Muscle of leg (tissue), 11 donors: ENCODE results near the gene TMEM94. TPM values are rescaled to one million over a fixed set of nuclear protein-coding genes. Genes with fewer than 3 reads are reported as not detected.
A peak's percentile ranks its signal among the peaks of the same experiment; 100 is the strongest.
"Not testable (repeated sequence)": the region's sequence is repeated elsewhere in the genome, so short reads cannot be mapped to it uniquely, and the experiment has no call there.

Source experiments
- DNase-seq: peaks from one replicate; pipeline ENCODE4 v3.0.0; 2013
- H3K27ac ChIP-seq: one replicate; pipeline ENCODE4 v1.5.1; 2013; ENCODE audit warnings: mild to moderate bottlenecking, low read length, control low read depth
- H3K27me3 ChIP-seq: one replicate; pipeline ENCODE4 v1.6.1; 2013; ENCODE audit warnings: low read length; ENCODE audit not compliant: control insufficient read depth, insufficient read depth
- H3K36me3 ChIP-seq: one replicate; pipeline ENCODE4 v1.6.1; 2013; ENCODE audit warnings: low read length; ENCODE audit not compliant: control insufficient read depth, insufficient read depth
- H3K4me1 ChIP-seq: one replicate; pipeline ENCODE4 v1.6.1; 2013; ENCODE audit warnings: low read length; ENCODE audit not compliant: control insufficient read depth, insufficient read depth
- H3K4me3 ChIP-seq: one replicate; pipeline ENCODE4 v1.5.1; 2013; ENCODE audit warnings: low read length, control low read depth
- H3K9me3 ChIP-seq: replicated peaks from 2 replicates; pipeline ENCODE4 v1.6.1; 2013; ENCODE audit warnings: low read depth, low read length; ENCODE audit not compliant: control insufficient read depth
- WGBS: methylation state at CpG from one replicate; pipeline ENCODE4 v1.1.5; 2013; ENCODE audit warnings: missing lambda C conversion rate; ENCODE audit not compliant: insufficient coverage; 5-methylcytosine and 5-hydroxymethylcytosine counted together
- polyA plus RNA-seq, 8 donors: library from polyadenylated mRNA; unstranded; fragments of 120-200 nt; gene quantifications; one replicate each; pipeline versions ENCODE4 v1.2.1 to v1.2.3, GENCODE V29; 2013; ENCODE audit warnings: inconsistent platforms in 1 of 8, low replicate concordance in 1 of 8; ENCODE audit not compliant: insufficient read length in 8 of 8, insufficient read depth in 1 of 8
- total RNA-seq: library from RNA; stranded (reverse); fragments of 120-200 nt; gene quantifications from one replicate; pipeline ENCODE4 v1.2.4, GENCODE V29; 2013

TMEM94 gene
- total and polyA plus RNA-seq, 9 donors: 31.5 to 67.8 (median 60.0) TPM

DNA sequence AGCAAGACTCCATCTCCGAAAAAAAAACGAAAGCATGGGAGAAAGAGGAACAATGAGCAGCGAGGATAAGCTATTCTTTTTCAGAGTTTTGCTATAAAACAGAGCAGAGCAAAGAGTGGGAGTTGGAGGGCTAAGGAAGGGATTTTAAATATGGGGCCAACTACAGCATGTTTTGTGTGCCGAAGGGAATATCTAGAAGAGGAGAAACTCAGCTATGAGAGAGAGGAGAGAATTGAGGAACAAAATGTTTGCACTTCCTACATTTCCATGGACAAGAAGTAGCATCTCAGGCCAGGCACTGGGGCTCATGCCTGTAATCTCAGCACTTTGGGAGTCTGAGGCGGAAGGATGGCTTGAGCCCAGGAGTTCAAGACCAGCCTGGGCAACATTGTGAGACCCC is 37.9 kb upstream of the TMEM94 start:
- Histone ChIP-seq H3K4me3 (no peak overlapping the region), H3K27me3 (peaks cover 5% of the 10 kb centered on the region), H3K9me3 (no peaks in the 10 kb centered on the region), H3K4me1 (no peaks in the 10 kb centered on the region), H3K36me3 (no peaks in the 10 kb centered on the region), H3K27ac (no peak overlapping the region)
- 66% methylated on average over 4 of the region's 5 CpGs for WGBS
- no peak for DNase-seq

DNA sequence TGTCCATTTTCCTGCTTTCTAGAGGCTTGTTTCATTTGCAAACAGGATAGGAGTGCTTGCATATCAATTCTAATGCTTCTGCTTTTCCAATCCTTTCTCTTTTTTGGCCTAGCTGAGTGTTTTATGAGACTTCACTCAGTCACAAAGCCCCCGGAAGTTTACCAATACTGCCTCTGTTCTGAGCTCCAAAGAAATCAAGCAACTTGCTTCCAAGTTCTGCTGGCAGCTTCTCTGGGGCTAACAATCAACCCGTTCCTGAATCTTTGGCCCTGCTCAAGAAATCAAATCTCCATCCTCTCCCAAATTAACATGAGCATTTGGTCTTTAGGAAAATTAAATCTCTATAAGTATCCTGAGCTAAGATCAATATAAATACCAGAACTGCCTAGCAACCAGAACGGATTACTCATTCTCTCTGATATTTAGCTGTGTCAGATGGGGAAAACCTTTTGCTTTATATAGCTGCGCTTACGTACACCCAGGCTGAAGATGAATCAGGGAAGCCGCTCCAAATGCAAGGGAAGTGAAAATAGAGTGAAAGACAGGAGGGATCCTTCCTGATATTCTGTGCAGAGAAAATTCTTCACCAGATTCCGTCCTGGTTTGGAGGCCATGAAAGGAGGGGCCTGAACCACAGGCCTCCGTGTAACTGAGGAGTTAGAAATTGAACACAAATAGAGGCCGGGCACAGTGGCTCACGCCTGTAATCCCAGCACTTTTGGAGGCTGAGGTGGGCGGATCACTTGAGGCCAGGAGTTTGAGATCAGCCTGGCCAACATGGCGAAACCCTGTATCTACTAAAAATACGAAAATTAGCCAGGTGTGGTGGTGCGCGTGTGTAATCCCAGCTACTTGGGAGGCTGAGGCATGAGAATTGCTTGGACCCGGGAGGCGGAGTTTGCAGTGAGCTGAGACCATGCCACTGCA is 27.6 kb upstream of the TMEM94 start:
- H3K4me3 ChIP-seq: no peak overlapping the region
- H3K36me3 ChIP-seq: no peaks in the 10 kb centered on the region
- 54% methylated on average over 7 of the region's 17 CpGs for WGBS
- H3K9me3 ChIP-seq: no peaks in the 10 kb centered on the region
- peak; percentile 96 for DNase-seq
- H3K27me3 ChIP-seq: no peaks in the 10 kb centered on the region
- peak overlapping the region; percentile 87 for H3K27ac ChIP-seq
- peaks cover 28% of the 10 kb centered on the region for H3K4me1 ChIP-seq

GRCh38 chr17:75430159-75430974 is 26.1 kb upstream of the TMEM94 start:
- 32% methylated on average over 5 of the region's 11 CpGs for WGBS
- DNase-seq: peak; percentile 68
- peaks cover 28% of the 10 kb centered on the region for H3K4me1 ChIP-seq
- no peaks in the 10 kb centered on the region for H3K9me3 ChIP-seq
- H3K27ac ChIP-seq: peak overlapping the region; percentile 87
- H3K27me3 ChIP-seq: no peaks in the 10 kb centered on the region
- H3K36me3 ChIP-seq: no peaks in the 10 kb centered on the region
- H3K4me3 ChIP-seq: no peak overlapping the region

GRCh38 chr17:75433218-75433783 is 23.1 kb upstream of the TMEM94 start:
- H3K9me3 ChIP-seq: no peaks in the 10 kb centered on the region
- H3K4me3 ChIP-seq: no peak overlapping the region
- H3K36me3 ChIP-seq: no peaks in the 10 kb centered on the region
- no peak for DNase-seq
- peaks cover 24% of the 10 kb centered on the region for H3K4me1 ChIP-seq
- no peaks in the 10 kb centered on the region for H3K27me3 ChIP-seq
- WGBS: no CpG with 5 or more reads among the region's 6 CpGs
- peak overlapping the region; percentile 1 for H3K27ac ChIP-seq

DNA sequence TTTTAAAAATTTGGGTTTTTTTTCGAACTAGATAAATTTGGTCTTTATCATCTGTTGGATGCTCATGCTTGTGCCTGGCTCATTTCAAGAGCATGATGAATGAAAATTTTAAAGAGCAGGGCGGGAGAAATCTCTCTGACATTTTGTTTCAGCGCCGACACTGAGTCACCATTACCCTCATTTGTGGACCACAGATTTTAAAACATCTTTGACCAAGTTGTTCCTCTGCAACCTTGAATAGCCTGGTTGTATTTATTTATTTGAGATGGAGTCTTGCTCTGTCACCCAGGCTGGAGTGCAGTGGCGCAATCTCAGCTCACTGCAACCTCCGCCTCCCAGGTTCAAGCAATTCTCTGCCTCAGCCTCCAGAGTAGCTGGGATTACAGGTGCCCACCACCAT is 22.0 kb upstream of the TMEM94 start:
- H3K27ac ChIP-seq, H3K36me3 ChIP-seq, H3K9me3 ChIP-seq, H3K27me3 ChIP-seq, H3K4me3 ChIP-seq, DNase-seq: not testable (repeated sequence)
- WGBS: no CpG with 5 or more reads among the region's 6 CpGs
- H3K4me1 ChIP-seq: peaks cover 16% of the 10 kb centered on the region

DNA sequence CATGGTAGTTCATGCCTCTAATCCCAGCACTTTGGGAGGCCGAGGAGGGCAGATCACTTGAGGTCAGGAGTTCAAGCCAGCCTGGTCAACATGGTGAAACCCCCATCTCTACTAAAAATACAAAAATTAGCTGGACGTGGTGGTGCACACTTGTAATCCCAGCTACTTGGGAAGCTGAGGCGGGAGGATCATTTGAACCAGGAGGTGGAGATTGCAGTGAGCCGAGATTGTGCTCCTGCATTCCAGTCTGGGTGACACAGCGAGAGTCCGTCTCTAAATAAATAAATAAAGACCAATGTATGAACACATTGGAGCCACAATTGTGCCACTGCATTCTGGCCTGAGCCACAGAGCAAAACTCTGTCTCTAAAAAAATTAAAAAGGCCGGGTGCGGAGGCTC is 19.0 kb upstream of the TMEM94 start:
- not testable (repeated sequence) for DNase-seq, H3K4me1 ChIP-seq, H3K27me3 ChIP-seq, H3K9me3 ChIP-seq, H3K27ac ChIP-seq, H3K4me3 ChIP-seq, H3K36me3 ChIP-seq
- 73% methylated on average over 3 of the region's 8 CpGs for WGBS

- Histone ChIP-seq H3K4me3 (no peak overlapping the region), H3K27ac (no peak overlapping the region), H3K4me1 (peaks cover 11% of the 10 kb centered on the region), H3K9me3 (no peaks in the 10 kb centered on the region), H3K27me3 (no peaks in the 10 kb centered on the region), H3K36me3 (no peaks in the 10 kb centered on the region)
- WGBS: no CpG with 5 or more reads among the region's 2 CpGs
- DNase-seq: no peak
These were observed 17.1 kb upstream of the TMEM94 start for GRCh38 chr17:75439287-75439686.

DNA sequence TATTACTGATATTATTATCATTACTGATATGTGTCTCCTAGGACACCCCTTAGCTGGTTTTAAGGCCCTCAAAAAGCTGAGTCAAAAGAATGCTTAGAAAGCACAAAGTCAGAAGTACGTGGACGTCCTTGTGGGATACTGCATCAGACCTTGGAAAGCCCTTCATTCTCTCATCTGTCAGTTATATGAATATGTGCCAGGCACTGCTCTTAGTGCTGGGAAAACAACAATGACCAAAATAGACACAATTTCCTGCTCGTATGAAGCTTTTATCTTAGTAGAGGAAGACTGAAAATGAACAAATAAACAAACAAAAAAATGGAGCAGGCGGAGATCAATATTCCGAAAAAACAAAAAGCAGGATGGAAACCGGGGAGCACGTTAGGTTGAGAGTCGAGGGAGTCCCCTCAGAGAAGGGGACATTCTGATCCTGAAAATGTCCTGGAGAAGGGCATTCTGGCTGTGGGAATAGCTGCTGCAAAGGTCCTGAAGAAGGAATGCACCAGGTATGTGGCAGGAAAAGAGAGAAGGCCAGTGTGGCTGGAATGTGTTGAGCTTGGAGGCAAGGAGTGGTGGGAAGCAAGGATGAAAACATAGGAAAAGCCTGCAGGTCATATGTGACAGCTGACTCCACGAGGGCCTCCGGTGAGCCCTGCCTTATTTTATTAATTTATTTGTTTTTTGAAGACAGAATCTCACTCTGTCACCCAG is 15.5 kb upstream of the TMEM94 start:
- no peaks in the 10 kb centered on the region for H3K27me3 ChIP-seq
- no peaks in the 10 kb centered on the region for H3K36me3 ChIP-seq
- DNase-seq: peak; percentile 89
- H3K4me3 ChIP-seq: no peak overlapping the region
- H3K4me1 ChIP-seq: peaks cover 12% of the 10 kb centered on the region
- WGBS: 49% methylated on average over 5 of the region's 10 CpGs
- peak overlapping the region; percentile 55 for H3K27ac ChIP-seq
- H3K9me3 ChIP-seq: no peaks in the 10 kb centered on the region

DNA sequence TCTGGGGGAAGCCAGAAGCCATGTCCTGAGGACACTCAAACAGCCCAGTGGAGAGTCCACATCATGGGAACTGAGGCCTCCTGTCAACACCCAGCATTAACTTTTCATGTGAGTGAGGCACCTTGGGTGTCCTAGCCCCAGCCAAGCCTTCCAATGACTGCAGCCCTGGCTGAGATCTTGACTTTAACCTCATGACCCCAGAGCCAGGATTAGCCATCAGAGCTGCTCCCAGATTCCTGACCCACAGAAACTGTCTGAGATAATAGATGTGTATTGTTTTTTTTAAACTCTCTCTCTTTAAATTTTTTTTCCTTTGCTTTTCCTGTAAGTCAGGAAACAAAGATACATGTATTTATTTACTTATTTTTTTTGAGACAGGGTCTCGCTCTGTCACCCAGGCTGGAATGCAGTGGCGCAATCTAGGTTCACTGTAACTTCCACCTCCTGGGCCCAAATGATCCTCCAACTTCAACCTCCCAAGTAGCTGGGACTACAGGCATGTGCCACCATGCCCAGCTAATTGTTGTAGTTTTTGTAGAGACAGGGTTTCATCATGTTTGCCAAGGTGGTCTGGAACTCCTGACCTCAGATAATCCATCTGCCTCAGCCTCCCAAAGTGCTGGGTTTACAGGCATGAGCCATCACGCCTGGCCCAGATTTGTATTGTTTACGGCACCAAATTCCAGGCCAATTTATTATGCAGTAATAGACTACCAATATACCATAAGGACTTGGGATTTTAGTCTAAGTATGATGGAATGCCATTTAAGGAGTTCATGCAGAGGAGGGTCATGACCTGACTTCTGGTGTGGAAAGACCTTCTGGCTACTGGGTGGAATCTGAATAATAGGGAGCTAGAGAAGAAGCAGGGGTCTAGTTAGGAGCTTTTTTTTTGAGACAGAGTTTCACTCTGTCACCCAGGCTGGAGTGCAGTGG is 14.0 kb upstream of the TMEM94 start:
- peaks cover 12% of the 10 kb centered on the region for H3K4me1 ChIP-seq
- no CpG with 5 or more reads among the region's 4 CpGs for WGBS
- no peaks in the 10 kb centered on the region for H3K36me3 ChIP-seq
- no peaks in the 10 kb centered on the region for H3K9me3 ChIP-seq
- H3K27me3 ChIP-seq: no peaks in the 10 kb centered on the region
- DNase-seq: no peak
- H3K27ac ChIP-seq: no peak overlapping the region
- no peak overlapping the region for H3K4me3 ChIP-seq
